K562 (cell line): ENCODE data around the gene RSRP1. TPM values are rescaled to one million over a fixed set of nuclear protein-coding genes. Genes with fewer than 3 reads are reported as not detected.

Source experiments
- BRF2 ChIP-seq: IDR thresholded peaks from 3 replicates; pipeline ENCODE4 v1.6.1; 2011; ENCODE audit warnings: borderline replicate concordance, mild to moderate bottlenecking; ENCODE audit not compliant: insufficient read length, insufficient read depth
- FUS ChIP-seq: fragments of 200-400 bp; formaldehyde crosslinking; optimal IDR thresholded peaks from 2 replicates; pipeline ENCODE3; 2017; ENCODE audit warnings: low read depth, low read length
- HDAC2 ChIP-seq: fragments of 450-650 bp; IDR thresholded peaks from 2 replicates; pipeline ENCODE4 v1.6.1; 2016; ENCODE audit warnings: mild to moderate bottlenecking
- HMGN3 ChIP-seq: IDR thresholded peaks from 2 replicates; pipeline ENCODE4 v1.6.1; 2011; ENCODE audit warnings: borderline replicate concordance, low read depth, mild to moderate bottlenecking, mixed read lengths, low read length; ENCODE audit not compliant: insufficient read length; ENCODE audit errors: extremely low read depth
- HSF4 ChIP-seq: fragments of 250-450 bp; sonication (Bioruptor Pico); IDR thresholded peaks from 2 replicates; pipeline ENCODE4 v2.1.2; 2022; ENCODE audit warnings: mild to moderate bottlenecking, moderate library complexity, borderline replicate concordance
- KLF13 ChIP-seq: fragments of 450-650 bp; IDR thresholded peaks from 2 replicates; pipeline ENCODE4 v1.6.1; 2016; ENCODE audit warnings: missing genetic modification characterization, low read depth, mild to moderate bottlenecking, missing compliant biosample characterization, moderate library complexity, borderline replicate concordance
- MTF1 ChIP-seq: fragments of 250-450 bp; sonication (Bioruptor Pico); IDR thresholded peaks from 2 replicates; pipeline ENCODE4 v1.9.0; 2021; ENCODE audit warnings: moderate library complexity, mild to moderate bottlenecking, inconsistent platforms, borderline replicate concordance
- NCOA4 ChIP-seq: fragments of 450-650 bp; IDR thresholded peaks from 2 replicates; pipeline ENCODE4 v1.6.1; 2018; ENCODE audit warnings: mild to moderate bottlenecking; ENCODE audit not compliant: partially characterized antibody
- NR2C2 ChIP-seq, 2 experiments: fragments of 200-800 bp in 1 of 2; sonication (Bioruptor generic) in 1 of 2; sonication (generic) in 1 of 2; formaldehyde crosslinking in 1 of 2; IDR thresholded peaks; 2 replicates each; pipeline versions ENCODE4 v1.6.1 to v1.8.0; 2016 to 2022; ENCODE audit warnings: mild to moderate bottlenecking in 1 of 2, missing compliant biosample characterization in 1 of 2, missing genetic modification characterization in 1 of 2, missing genetic modification reagents in 1 of 2
- PHF8 ChIP-seq: fragments of 200-600 bp; sonication (generic); IDR thresholded peaks from 2 replicates; pipeline ENCODE4 v1.6.1; 2012; ENCODE audit warnings: mixed run types, mild to moderate bottlenecking, inconsistent platforms, low read length, moderate library complexity, borderline replicate concordance
- POLR2G ChIP-seq: fragments of 200-400 bp; formaldehyde crosslinking; IDR thresholded peaks from 2 replicates; pipeline ENCODE4 v1.6.1; 2017; ENCODE audit warnings: low read depth, mild to moderate bottlenecking, antibody characterized with exemption, low read length, moderate library complexity
- PPARD ChIP-seq: fragments of 250-450 bp; sonication (Bioruptor Pico); IDR thresholded peaks from 2 replicates; pipeline ENCODE4 v1.8.0; 2022; ENCODE audit warnings: inconsistent platforms, mild to moderate bottlenecking, moderate library complexity
- RBM25 ChIP-seq: fragments of 200-400 bp; formaldehyde crosslinking; IDR thresholded peaks from 2 replicates; pipeline ENCODE4 v1.6.1; 2018; ENCODE audit warnings: low read length, low read depth, moderate library complexity; ENCODE audit not compliant: severe bottlenecking
- TGIF2 ChIP-seq: sonication (generic); formaldehyde crosslinking; IDR thresholded peaks from 2 replicates; pipeline ENCODE4 v1.8.1; 2022; ENCODE audit warnings: mild to moderate bottlenecking, missing genetic modification reagents, moderate library complexity
- UBTF ChIP-seq, 2 experiments: IDR thresholded peaks; 2 replicates each; pipeline ENCODE4 v1.6.1; 2012; ENCODE audit warnings: improper control_type of control experiment in 2 of 2, low read depth in 2 of 2, low read length in 2 of 2, borderline replicate concordance in 1 of 2
- ZBTB5 ChIP-seq: fragments of 450-650 bp; IDR thresholded peaks from 2 replicates; pipeline ENCODE4 v1.6.1; 2017; ENCODE audit warnings: antibody characterized with exemption
- ZFP36 ChIP-seq: fragments of 150-350 bp; IDR thresholded peaks from 2 replicates; pipeline ENCODE4 v1.6.1; 2018; ENCODE audit warnings: low read length, low read depth; ENCODE audit not compliant: partially characterized antibody
- ZNF197 ChIP-seq: fragments of 200-800 bp; sonication (Bioruptor generic); IDR thresholded peaks from 2 replicates; pipeline ENCODE4 v1.6.1; 2016; ENCODE audit warnings: low read depth, missing genetic modification characterization, missing compliant biosample characterization
- ZNF717 ChIP-seq: fragments of 250-450 bp; sonication (Bioruptor Pico); IDR thresholded peaks from 2 replicates; pipeline ENCODE4 v1.5.0; 2021
- polyA plus RNA-seq, 8 experiments: library from polyadenylated mRNA; depleted of rRNA in 4 of 8; stranded (reverse) in 5 of 8; unstranded in 3 of 8; fragments of >200 nt; fragmentation: Nextera tagmentation in 2 of 8; fragmentation: Illumina TruSeq in 1 of 8; extraction: Ambion mirVana in 2 of 8; extraction: Trizol in 1 of 8; gene quantifications; 2 replicates each; pipeline versions ENCODE4 v1.2.1 to v1.2.3, GENCODE V29; 2011 to 2014; ENCODE audit warnings: inconsistent platforms in 1 of 8, missing spikeins in 1 of 8
- total RNA-seq, 7 experiments: library from RNA; depleted of rRNA in 6 of 7; stranded (reverse); fragments of >200 nt in 6 of 7; fragmentation: Illumina TruSeq in 2 of 7; extraction: Trizol in 2 of 7; gene quantifications; 2 replicates each; pipeline versions ENCODE4 v1.2.1 to v1.2.3, GENCODE V29; 2011 to 2021; ENCODE audit warnings: low replicate concordance in 1 of 7

RSRP1 gene
- total and polyA plus RNA-seq, 9 of the 15 experiments (the other 6 are each of a cell fraction or from before 2014, with no cell fraction given), result 27.2 to 283 (median 146) TPM

- TF ChIP-seq BRF2 (no peak), UBTF (IDR thresholded peaks at IDR 0.05; ENCODE audit: borderline replicate concordance in 1 of 2, low read depth in 2 of 2, low read length in 2 of 2) (0 out of 4 replicates have a peak, but pooled peaks of 1 of the 2 experiments have one; percentile 2), FUS (no peak), KLF13 (no peak; the same call in 1 of the 2 replicates), NCOA4 (no peak), PPARD (no peak), ZBTB5 (no peak), PHF8 (peak; percentile 95), HMGN3 (peak; percentile 60), MTF1 (CRISPR knock-in tag) (no peak), RBM25 (no peak), HSF4 (no peak; the same call in 1 of the 2 replicates), ZNF197 (CRISPR knock-in tag) (peak; percentile 74), ZFP36 (peak; percentile 81), TGIF2 (CRISPR knock-in tag) (peak; percentile 40; the same call in 1 of the 2 replicates), POLR2G (peak; percentile 82), HDAC2 (peak; percentile 89), ZNF717 (CRISPR knock-in tag) (no peak), NR2C2 (CRISPR knock-in tag; IDR thresholded peaks at IDR 0.05) (no peak; the same call in 1 of the 2 replicates), NR2C2 (tag; IDR thresholded peaks at IDR 0.05) (no peak)
These were observed 15.0 kb downstream of the RSRP1 start, which contains the start of gene SYF2 (continued) for GRCh38 chr1:25232027-25232865.
